ENCODE data around the gene STC2. TPM values are rescaled to one million over a fixed set of nuclear protein-coding genes. Genes with fewer than 3 reads are reported as not detected.

Gene STC2
- total RNA-seq, 4 donors from 2014 or later, result 0.90 to 3.9 (median 1.2) TPM

DNA sequence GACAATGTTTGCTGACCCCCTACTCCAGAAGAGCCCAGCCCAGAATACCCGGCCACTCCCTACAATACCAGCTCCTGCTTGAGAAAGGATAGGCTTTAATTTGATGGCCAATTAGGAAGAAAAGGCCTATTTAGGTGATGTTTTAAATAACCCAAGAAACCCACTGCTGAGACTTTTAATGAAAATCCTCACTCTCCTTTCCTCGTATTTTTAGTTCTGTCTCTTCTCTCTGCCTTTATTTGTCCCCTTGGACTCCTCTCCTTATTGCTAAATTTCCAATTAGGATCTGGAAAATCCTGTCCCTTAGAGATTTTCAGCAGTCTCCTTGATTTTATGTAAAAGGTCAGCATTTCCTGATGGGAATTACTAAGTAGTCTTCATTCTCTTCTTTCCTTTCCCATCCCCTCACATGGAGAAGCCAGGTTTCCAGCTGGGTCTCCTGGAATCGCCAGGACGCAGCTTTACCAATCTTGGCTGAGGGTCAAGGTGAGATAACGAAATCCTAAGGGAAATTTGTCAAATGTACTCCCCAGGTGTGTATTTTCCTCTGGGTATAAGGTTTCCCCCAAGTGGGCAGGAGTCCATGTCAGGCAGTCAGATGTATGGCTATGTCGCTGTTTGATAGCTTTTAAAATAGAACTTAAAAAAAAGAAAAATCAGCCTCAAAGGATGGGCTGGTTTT, 11.7 kb downstream of the STC2 start:
- H3K4me1 ChIP-seq, result peaks cover 0 to 25% (median 3%) of the 10 kb centered on the region in 4 donors

GRCh38 chr5:173315495-173316338, 12.5 kb downstream of the STC2 start:
- WGBS, 2 donors, result 19% methylated on average over 21 of the region's 21 CpGs
- no peaks in the 10 kb centered on the region for H3K9me3 ChIP-seq
- peaks cover 0 to 6% of the 10 kb centered on the region in 2 donors for H3K27me3 ChIP-seq
- TF ChIP-seq EP300 (IDR thresholded peaks at IDR 0.05) (peak in 1 of 2 donors; percentile 25), CTCF (IDR thresholded peaks at IDR 0.05) (no peak), POLR2A (IDR thresholded peaks at IDR 0.05) (no peak)
- peak in 1 of 2 donors; percentile 74 for DNase-seq (ENCODE audit: low spot score in 2 of 2)
- peaks cover 0 to 32% (median 6%) of the 10 kb centered on the region in 4 donors for H3K4me1 ChIP-seq
- peak overlapping the region in 2 of 4 donors; percentile 1 to 28 for H3K4me3 ChIP-seq
- H3K36me3 ChIP-seq, result no peaks in the 10 kb centered on the region
- peak overlapping the region in 2 of 4 donors; percentile 26 to 32 for H3K27ac ChIP-seq

More for the DNA sequence above, 11.7 kb downstream of the STC2 start:
- H3K9me3 ChIP-seq, result no peaks in the 10 kb centered on the region
- H3K27me3 ChIP-seq, result peaks cover 0 to 6% of the 10 kb centered on the region in 2 donors
- no peaks in the 10 kb centered on the region for H3K36me3 ChIP-seq
- TF ChIP-seq EP300 (IDR thresholded peaks at IDR 0.05) (no peak), POLR2A (IDR thresholded peaks at IDR 0.05) (no peak), CTCF (IDR thresholded peaks at IDR 0.05) (no peak)
- 59 to 60% methylated on average over 6 of the region's 6 CpGs for WGBS, 2 donors
- peak overlapping the region in 2 of 4 donors; percentile 26 to 32 for H3K27ac ChIP-seq
- H3K4me3 ChIP-seq, result peak overlapping the region in 2 of 4 donors; percentile 1 to 28
- DNase-seq (ENCODE audit: low spot score in 2 of 2), result no peak

GRCh38 chr5:173314166-173314952, 13.9 kb downstream of the STC2 start:
- Histone ChIP-seq H3K9me3 (no peaks in the 10 kb centered on the region), H3K4me3 (no peak overlapping the region), H3K4me1 (peaks cover 0 to 35% (median 8%) of the 10 kb centered on the region in 4 donors), H3K27ac (no peak overlapping the region), H3K27me3 (no peaks in the 10 kb centered on the region), H3K36me3 (no peaks in the 10 kb centered on the region)
- 74 to 84% methylated on average over 12 of the region's 12 CpGs for WGBS, 2 donors
- TF ChIP-seq POLR2A (IDR thresholded peaks at IDR 0.05), result no peak
- no peak for TF ChIP-seq CTCF (IDR thresholded peaks at IDR 0.05)
- TF ChIP-seq EP300 (IDR thresholded peaks at IDR 0.05), result no peak
- no peak for DNase-seq (ENCODE audit: low spot score in 2 of 2)

GRCh38 chr5:173313351-173313801, 14.8 kb downstream of the STC2 start:
- no peak for DNase-seq (ENCODE audit: low spot score in 2 of 2)
- whole genome bisulfite sequencing, 2 donors, result 69 to 70% methylated on average over 3 of the region's 3 CpGs
- H3K4me3 ChIP-seq, result no peak overlapping the region
- H3K36me3 ChIP-seq, result no peaks in the 10 kb centered on the region
- H3K4me1 ChIP-seq, result peaks cover 0 to 35% (median 8%) of the 10 kb centered on the region in 4 donors
- no peak overlapping the region for H3K27ac ChIP-seq
- TF ChIP-seq CTCF (IDR thresholded peaks at IDR 0.05), result no peak
- no peak for TF ChIP-seq POLR2A (IDR thresholded peaks at IDR 0.05)
- no peak for TF ChIP-seq EP300 (IDR thresholded peaks at IDR 0.05)
- H3K27me3 ChIP-seq, result no peaks in the 10 kb centered on the region
- H3K9me3 ChIP-seq, result no peaks in the 10 kb centered on the region
